Measurements from ENCODE around the gene C16orf90. TPM values are rescaled to one million over a fixed set of nuclear protein-coding genes. Genes with fewer than 3 reads are reported as not detected.

The C16orf90 gene
- total RNA-seq, 1 donor from 2014 or later = not detected

DNA sequence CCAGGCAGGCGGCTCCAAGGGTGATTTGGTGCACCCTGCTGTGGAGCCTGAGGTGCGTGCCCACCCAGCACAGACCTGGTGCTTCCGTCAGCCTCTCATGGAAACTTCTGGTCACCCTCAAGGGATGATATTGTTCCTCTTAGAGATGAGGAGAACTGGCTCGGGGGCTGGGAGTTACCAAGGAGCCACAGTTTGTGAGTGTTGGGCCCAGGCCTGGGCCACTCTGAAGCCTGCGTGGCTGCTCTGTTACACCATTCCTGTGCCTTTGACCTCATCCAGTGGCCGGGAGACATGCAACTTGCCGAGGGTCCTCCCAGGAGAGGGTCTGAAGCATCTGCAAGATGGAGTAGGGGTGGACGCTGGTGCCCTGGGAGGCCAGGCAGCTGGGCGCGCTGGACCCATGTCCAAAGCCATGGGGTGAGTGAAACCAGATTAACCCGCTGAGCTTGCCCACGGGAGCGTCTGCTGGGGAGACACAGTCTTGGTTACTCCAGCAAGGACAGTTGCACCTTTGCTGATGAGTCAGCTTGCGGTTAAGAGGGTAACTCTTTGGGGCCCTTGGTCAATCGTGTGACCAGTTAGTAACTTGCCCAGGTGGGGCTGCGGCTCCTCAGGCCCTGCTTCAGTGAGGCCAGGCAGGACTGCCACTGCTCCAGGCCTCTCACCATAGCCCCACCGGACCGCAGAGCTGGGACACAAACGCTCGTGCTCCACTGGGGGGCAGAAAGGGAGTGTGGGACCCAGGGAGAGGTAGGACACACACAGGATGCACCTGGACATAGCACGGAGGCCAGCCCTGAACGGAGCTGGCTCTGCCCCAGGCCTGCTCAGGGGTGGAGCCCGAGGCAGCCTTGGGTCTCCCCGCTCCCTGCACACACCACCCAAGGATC is 7.5 kb downstream of the C16orf90 start:
- no peak for DNase-seq (ENCODE audit: low spot score)
- H3K9me3 Mint-ChIP-seq = no peaks in the 10 kb centered on the region
- H3K4me3 Mint-ChIP-seq = no peak overlapping the region
- no peaks in the 10 kb centered on the region for H3K4me1 Mint-ChIP-seq (ENCODE audit: low read depth)
- H3K27me3 Mint-ChIP-seq (ENCODE audit: insufficient read depth) = no peaks in the 10 kb centered on the region
- no peak overlapping the region for H3K27ac Mint-ChIP-seq
- peaks cover 16% of the 10 kb centered on the region for H3K36me3 Mint-ChIP-seq (ENCODE audit: low read depth)
- intact Hi-C loops (cut with micrococcal nuclease) = no loop called here

DNA sequence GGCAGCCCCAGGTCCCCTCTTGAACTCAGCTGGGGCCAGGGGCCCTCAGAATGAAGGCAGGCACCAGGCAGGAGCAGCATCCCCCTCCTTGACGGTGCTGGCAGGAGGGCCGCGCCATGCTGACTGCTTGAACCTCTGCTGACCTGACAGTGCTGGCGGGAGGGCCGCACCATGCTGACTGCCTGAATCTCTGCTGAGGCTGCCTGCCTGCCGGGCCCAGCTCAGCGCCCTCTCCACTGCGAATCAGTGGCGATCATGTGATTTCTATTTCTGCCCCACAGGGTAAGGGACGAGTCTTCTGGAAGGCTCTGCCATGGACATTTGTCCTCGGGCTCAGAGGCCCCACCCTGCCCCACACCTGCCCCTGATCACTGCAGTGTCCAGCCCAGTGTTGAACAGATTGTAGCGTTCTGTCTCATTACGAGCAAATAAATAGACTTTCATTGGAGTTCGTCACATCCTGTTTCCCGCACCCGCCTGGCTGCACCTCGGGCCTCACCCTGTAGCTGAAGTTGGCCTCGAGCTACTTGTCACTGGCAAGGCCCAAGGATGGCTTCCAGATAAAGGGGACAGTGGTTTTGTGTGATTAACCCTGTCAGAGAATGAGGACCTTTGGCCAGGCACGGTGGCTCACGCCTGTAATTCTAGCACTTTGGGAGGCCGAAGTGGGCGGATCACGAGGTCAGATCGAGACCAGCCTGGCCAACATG is 8.6 kb downstream of the C16orf90 start:
- H3K9me3 Mint-ChIP-seq = no peaks in the 10 kb centered on the region
- intact Hi-C loops (cut with micrococcal nuclease) = no loop called here
- H3K36me3 Mint-ChIP-seq (ENCODE audit: low read depth) = peaks cover 22% of the 10 kb centered on the region
- H3K4me3 Mint-ChIP-seq = no peak overlapping the region
- H3K4me1 Mint-ChIP-seq (ENCODE audit: low read depth) = no peaks in the 10 kb centered on the region
- DNase-seq (ENCODE audit: low spot score) = no peak
- no peak overlapping the region for H3K27ac Mint-ChIP-seq
- no peaks in the 10 kb centered on the region for H3K27me3 Mint-ChIP-seq (ENCODE audit: insufficient read depth)

DNA sequence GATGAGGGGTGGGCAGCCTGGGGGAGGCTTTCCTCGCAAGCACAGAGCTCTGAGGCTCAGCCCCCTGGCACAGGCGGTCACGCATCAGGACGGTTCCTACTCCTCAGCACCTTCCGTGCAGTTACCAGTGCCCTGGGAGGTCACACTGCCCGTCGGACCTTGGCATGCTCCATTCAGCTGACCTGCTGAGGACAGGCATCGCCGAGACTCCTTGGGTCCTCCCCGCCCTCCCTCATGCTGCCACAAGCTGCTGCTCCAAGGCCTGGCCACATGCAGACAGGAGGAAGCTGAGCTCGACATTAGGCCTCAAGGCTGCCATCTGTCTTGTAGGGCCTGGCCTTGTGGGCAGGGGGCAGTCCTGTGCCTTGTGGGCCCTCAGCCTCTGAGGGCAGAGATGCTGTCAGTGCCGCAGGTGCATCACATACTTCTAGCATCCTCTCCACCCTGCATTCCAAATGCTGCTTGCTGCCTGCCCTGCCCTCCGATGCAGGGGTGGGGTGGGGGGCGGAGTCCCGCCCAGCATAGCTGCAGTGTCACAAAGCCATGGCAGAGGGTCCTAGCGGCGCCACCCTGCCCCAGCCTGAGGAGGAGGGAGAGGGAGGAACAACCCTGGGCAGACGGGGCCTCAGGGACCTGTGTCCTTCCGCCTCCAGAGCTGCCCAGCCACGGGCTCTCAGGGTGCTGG is 9.3 kb downstream of the C16orf90 start:
- intact Hi-C loops (cut with micrococcal nuclease) = no loop called here
- no peak for DNase-seq (ENCODE audit: low spot score)
- Mint-ChIP-seq H3K4me1 (ENCODE audit: low read depth) (no peaks in the 10 kb centered on the region), H3K27ac (no peak overlapping the region), H3K4me3 (no peak overlapping the region), H3K36me3 (ENCODE audit: low read depth) (peaks cover 22% of the 10 kb centered on the region), H3K9me3 (no peaks in the 10 kb centered on the region), H3K27me3 (ENCODE audit: insufficient read depth) (no peaks in the 10 kb centered on the region)

DNA sequence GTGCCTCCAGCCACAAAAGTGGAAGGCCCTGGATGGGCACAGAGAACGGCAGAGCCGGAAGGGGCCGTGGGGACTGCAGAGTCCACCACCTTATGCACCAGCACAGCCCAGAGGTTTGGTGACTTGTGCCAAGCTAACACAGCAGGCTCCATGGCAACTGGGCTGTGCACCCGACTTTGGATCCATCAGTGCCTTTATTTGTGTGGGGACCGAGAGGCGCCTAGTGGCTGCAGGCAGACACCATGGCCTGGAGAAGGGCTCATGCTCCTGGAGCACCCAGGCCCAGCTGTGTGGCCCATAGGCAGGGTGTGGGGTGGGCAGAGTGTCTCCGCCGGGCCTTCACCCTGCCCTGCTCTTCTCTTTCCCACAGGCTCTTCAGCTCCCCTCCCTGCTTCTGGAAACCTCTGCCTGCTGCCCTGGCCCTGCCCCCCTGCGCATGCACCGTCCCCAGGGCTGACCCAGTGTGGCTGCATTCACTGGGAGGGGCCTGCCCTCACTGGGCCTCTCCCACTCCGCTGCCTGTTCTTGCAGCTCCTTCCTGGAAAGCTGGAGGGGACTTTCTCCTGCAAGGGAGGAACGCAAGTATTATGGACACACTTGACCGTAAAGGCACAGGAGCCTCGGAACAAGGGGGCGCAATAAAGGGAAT is 10.1 kb downstream of the C16orf90 start:
- intact Hi-C loops (cut with micrococcal nuclease) = no loop called here
- no peaks in the 10 kb centered on the region for H3K27me3 Mint-ChIP-seq (ENCODE audit: insufficient read depth)
- DNase-seq (ENCODE audit: low spot score) = no peak
- H3K27ac Mint-ChIP-seq = no peak overlapping the region
- H3K36me3 Mint-ChIP-seq (ENCODE audit: low read depth) = peaks cover 22% of the 10 kb centered on the region
- H3K4me1 Mint-ChIP-seq (ENCODE audit: low read depth) = no peaks in the 10 kb centered on the region
- no peak overlapping the region for H3K4me3 Mint-ChIP-seq
- H3K9me3 Mint-ChIP-seq = no peaks in the 10 kb centered on the region

DNA sequence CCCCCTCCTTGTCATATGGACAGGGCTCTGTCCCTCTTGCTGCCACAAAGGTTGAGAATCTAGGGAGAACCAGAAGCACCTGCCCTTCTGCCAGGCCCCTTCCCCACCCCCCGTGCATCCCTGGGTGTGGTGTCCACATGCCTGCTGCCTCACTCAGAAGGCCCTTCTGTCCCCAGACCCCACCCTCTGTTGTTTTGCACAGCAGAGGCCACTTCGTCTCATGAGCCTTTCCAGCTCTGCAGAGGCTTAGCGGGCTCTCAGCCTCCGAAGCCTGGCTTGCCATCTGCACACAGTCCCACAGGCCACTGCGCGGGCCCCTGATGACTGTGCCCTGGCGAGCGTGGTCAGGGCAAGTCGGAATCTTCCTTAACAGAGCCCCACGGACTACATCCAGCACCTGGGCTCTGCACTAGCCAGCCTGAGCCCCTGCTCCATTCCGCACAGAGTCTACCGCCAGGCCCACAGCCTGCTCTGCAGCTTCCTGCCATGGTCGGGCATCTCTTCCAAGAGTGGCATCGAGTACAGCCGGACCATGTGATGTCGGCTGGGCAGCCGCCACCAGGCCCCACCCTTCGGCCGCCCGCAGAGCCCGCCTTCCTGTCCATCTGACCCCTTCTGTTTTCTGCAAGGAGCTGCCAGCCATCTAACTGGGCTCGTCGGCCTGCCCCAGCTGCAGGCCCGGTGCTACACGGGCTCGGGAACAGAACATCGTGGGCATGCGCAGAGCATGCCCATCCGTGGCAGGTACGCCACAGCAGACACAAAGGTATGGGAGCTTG is 10.8 kb downstream of the C16orf90 start:
- Mint-ChIP-seq H3K27ac (no peak overlapping the region), H3K36me3 (ENCODE audit: low read depth) (peaks cover 22% of the 10 kb centered on the region), H3K27me3 (ENCODE audit: insufficient read depth) (no peaks in the 10 kb centered on the region), H3K9me3 (no peaks in the 10 kb centered on the region), H3K4me1 (ENCODE audit: low read depth) (peaks cover 4% of the 10 kb centered on the region), H3K4me3 (no peak overlapping the region)
- intact Hi-C loops (cut with micrococcal nuclease) = no loop called here
- no peak for DNase-seq (ENCODE audit: low spot score)

DNA sequence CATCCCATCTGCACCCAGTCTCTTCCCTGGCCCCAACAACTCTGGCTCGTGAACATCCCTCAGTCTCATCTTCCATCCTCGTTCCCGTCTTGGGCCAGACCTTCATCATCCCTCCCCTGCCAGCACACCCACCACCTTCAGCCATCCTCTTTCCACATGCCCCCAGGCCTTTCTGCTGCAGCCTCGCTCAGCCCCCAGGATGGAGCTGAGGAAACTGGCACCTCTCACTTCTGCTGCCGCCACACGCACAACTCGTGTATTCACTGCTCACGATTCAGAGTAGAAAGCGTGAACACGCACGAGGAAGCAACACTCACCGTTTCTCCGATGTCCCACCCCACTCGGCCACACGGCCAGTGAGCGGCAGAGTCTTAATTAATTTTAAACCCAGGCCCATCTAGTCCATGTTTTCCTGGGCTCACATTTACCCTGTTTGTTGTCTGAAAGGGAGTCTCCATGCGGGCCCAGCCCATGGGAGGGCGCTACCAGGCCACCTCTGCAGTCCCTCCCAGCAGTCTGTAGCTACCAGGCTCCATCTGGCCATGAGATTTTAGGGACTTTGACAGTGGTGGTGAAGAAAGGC is 12.5 kb downstream of the C16orf90 start:
- no peak for DNase-seq (ENCODE audit: low spot score)
- Mint-ChIP-seq H3K27ac (no peak overlapping the region), H3K4me3 (no peak overlapping the region), H3K9me3 (no peaks in the 10 kb centered on the region), H3K27me3 (ENCODE audit: insufficient read depth) (no peaks in the 10 kb centered on the region), H3K36me3 (ENCODE audit: low read depth) (peaks cover 22% of the 10 kb centered on the region), H3K4me1 (ENCODE audit: low read depth) (peaks cover 12% of the 10 kb centered on the region)
- intact Hi-C loops (cut with micrococcal nuclease) = no loop called here

DNA sequence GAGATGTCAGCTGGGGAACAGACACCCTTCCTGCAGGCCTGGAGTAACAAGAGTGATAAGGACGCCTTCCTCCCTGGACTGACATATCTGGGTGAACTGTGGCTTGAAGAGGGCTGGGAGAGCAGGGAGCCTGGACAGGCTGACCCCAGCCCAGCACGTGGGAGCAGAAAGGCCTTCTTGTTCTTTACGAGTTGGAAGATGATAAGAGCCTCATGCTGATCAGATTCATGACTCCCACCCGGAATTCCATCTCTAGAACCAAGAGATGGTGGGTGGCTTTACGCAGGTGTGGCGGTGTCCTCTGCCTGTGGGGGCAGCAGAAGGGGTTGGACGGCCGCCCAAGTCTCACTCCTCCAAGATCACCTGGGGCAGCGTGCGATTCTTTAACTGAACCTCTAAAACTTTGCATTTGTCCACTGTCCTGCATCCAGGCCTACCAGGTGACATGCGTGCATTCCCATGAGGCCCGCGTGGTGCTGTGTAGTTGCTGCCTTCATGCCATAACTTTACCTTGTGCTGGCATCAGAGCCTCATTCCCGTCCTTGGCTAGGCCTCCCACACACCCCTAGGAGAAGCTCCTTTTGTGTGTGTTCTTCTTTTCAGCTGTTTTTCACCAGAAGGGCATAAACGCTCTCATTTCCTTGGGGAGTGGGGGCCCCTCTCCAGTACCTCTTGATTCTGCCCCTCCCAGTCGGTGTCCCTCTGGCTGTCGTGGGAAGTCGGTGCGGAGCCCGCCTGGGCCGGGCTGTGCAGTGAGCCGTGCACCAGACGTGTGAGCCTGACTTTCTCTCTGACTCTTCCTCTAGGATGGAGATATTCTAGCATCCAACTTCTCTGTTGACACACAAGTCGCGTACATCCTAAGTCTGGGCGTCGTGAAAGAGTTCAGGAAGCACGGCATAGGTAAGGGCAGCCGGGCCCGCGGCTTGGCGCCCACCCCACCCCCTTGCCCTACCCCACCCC is 13.3 kb downstream of the C16orf90 start:
- Mint-ChIP-seq H3K4me1 (ENCODE audit: low read depth) (peaks cover 12% of the 10 kb centered on the region), H3K36me3 (ENCODE audit: low read depth) (peaks cover 24% of the 10 kb centered on the region), H3K27ac (peak overlapping the region; percentile 55), H3K9me3 (no peaks in the 10 kb centered on the region), H3K4me3 (no peak overlapping the region), H3K27me3 (ENCODE audit: insufficient read depth) (no peaks in the 10 kb centered on the region)
- intact Hi-C loops (cut with micrococcal nuclease) = no loop called here
- DNase-seq (ENCODE audit: low spot score) = no peak

DNA sequence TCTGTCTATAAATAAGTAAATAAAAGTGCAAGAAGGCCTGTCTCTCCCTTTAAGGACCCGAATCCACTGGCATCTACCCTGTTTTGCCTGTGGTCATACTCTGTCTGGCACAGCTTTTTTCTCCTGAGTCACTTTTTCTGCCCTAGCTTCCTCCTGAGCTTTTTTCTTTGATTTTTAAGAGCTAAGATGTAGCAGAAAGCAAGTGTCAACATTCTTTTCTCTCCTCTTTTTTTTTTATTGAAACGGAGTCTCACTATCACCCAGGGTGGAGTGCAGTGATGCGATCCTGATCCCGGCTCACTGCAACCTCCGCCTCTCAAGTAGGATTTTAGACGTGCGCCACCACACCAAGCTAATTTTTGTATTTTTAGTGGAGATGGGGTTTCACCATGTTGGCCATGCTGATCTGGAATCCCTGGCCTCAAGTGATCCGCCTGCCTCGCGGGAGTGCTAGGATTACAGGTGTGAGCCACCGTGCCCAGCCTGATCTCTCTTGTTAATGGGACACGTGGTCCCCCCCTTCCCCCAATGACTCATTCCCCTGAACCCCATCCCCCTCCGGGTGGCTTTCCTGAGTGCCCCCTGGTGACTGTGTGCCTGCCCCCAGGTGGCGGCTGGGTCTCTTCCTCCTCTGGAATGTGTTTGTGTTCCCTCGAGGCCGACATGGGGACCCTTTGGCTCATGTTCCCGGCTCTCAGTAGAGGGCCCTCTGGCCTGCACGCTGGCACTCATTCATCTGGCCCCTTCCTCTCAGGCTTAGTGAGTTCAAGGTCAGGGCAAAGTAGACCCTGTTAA is 14.2 kb downstream of the C16orf90 start:
- peaks cover 25% of the 10 kb centered on the region for H3K36me3 Mint-ChIP-seq (ENCODE audit: low read depth)
- intact Hi-C loops (cut with micrococcal nuclease) = no loop called here
- no peaks in the 10 kb centered on the region for H3K9me3 Mint-ChIP-seq
- no peak overlapping the region for H3K4me3 Mint-ChIP-seq
- no peaks in the 10 kb centered on the region for H3K27me3 Mint-ChIP-seq (ENCODE audit: insufficient read depth)
- no peak for DNase-seq (ENCODE audit: low spot score)
- H3K27ac Mint-ChIP-seq = no peak overlapping the region
- H3K4me1 Mint-ChIP-seq (ENCODE audit: low read depth) = peaks cover 12% of the 10 kb centered on the region

DNA sequence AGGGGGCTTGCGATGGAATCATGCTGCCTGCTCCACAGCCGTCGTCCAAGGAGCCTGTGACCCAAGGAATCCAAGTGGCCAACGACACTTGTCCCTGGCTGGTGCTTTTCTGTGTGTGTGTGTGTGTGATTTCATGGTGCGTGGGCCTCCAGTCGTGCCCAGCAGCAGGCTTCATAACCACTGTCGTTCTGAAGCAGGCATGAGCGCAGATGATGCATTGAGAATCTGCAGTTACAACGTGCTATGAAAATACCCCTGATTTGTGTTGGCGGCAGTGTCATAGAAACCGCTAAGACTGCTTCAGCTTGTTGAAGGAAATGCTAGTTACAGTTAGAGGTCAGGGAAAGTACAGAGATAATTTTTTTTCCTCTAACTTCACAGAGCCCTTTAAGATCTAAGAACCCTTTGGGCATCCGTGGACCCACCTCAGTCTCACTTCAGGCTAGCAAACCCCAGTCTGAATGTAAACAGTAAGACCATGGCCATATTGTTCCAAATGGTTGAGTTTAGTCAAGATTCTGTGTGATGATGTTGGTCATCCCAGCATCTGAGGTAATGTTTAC is 15.6 kb downstream of the C16orf90 start:
- peak overlapping the region; percentile 27 for H3K27ac Mint-ChIP-seq
- no peaks in the 10 kb centered on the region for H3K27me3 Mint-ChIP-seq (ENCODE audit: insufficient read depth)
- intact Hi-C loops (cut with micrococcal nuclease) = no loop called here
- no peak for DNase-seq (ENCODE audit: low spot score)
- peaks cover 12% of the 10 kb centered on the region for H3K4me1 Mint-ChIP-seq (ENCODE audit: low read depth)
- no peak overlapping the region for H3K4me3 Mint-ChIP-seq
- peaks cover 25% of the 10 kb centered on the region for H3K36me3 Mint-ChIP-seq (ENCODE audit: low read depth)
- H3K9me3 Mint-ChIP-seq = no peaks in the 10 kb centered on the region

DNA sequence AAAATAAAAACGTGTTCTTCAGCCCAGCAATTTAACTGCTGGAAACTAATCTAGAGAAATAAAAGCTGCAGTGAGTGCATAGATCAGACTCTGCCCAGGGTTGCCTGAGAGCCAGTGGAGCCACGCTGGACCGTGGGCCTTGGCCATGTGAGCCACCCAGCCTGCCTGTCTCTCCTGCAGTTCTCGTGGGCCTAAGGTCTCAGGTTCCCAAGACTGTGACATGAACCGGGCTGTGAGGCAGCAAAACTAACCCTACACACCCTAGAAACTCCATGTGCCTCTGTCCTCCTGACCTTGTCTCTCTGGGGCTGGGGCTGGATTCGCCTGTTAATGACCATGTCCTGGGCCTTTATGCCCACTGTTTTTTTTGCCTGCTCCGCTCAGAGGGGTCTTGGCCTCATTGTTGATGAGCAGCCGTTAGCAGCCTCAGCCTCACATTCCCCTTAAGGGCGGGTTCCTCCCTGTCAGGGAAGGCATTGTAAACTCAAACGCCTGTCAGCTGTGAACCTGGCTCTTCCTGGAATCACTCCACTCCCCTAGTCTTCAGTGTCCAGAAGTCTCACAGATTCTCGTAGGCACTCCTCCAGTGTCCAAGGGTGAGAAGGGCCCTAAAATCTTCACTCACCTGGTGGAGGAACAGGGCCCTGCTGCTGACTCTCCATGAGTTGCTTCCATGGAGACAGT is 16.9 kb downstream of the C16orf90 start:
- no peak overlapping the region for H3K4me3 Mint-ChIP-seq
- H3K27ac Mint-ChIP-seq = no peak overlapping the region
- intact Hi-C loops (cut with micrococcal nuclease) = no loop called here
- no peaks in the 10 kb centered on the region for H3K9me3 Mint-ChIP-seq
- no peak for DNase-seq (ENCODE audit: low spot score)
- peaks cover 13% of the 10 kb centered on the region for H3K4me1 Mint-ChIP-seq (ENCODE audit: low read depth)
- H3K27me3 Mint-ChIP-seq (ENCODE audit: insufficient read depth) = no peaks in the 10 kb centered on the region
- H3K36me3 Mint-ChIP-seq (ENCODE audit: low read depth) = peaks cover 19% of the 10 kb centered on the region

Data from activated T-helper 1 cell treated with anti-CD3 and anti-CD28 coated beads, Interleukin-12 subunit alpha, Interleukin-12 subunit beta, Interleukin-2, Interleukin-4 antibody, amounts not matched to agents 30 ng/mL and 10 ng/mL and 1 ng/mL, durations not matched to agents 14 hours and 24 hours and 36 hours (primary cell).